HL-60 (cell line): Measurements from ENCODE around the gene FGG.

Source experiments
- DNase-seq, 2 experiments: peaks; one replicate each; pipeline ENCODE4 v3.0.0-alpha.2; 2010 to 2020; ENCODE audit warnings: low read depth in 1 of 2, low spot score in 1 of 2
- H3K27ac ChIP-seq: fragments of 250-450 bp; sonication (Bioruptor Pico); replicated peaks from 2 replicates; pipeline ENCODE4 v1.5.1; 2020; ENCODE audit warnings: mild to moderate bottlenecking, moderate library complexity
- H3K27me3 ChIP-seq: fragments of 250-450 bp; sonication (Bioruptor Pico); 2 replicates; pipeline ENCODE4 v1.5.1; 2021; ENCODE audit warnings: mild to moderate bottlenecking, moderate library complexity; ENCODE audit not compliant: insufficient read depth, poor library complexity, severe bottlenecking
- H3K4me3 ChIP-seq: replicated peaks from 2 replicates; pipeline ENCODE4 v1.5.1; 2011; ENCODE audit warnings: mild to moderate bottlenecking, control low read depth, low read length; ENCODE audit not compliant: insufficient read depth
- CTCF ChIP-seq: IDR thresholded peaks from one replicate; pipeline ENCODE4 v1.5.1; 2011; ENCODE audit warnings: low read length, control low read depth, inconsistent platforms; ENCODE audit not compliant: insufficient read depth
- GABPA ChIP-seq: IDR thresholded peaks from 2 replicates; pipeline ENCODE4 v1.6.1; 2012; ENCODE audit warnings: low read depth
- POLR2AphosphoS5 ChIP-seq: IDR thresholded peaks from 2 replicates; pipeline ENCODE4 v1.6.1; 2012; ENCODE audit warnings: low read depth
- REST ChIP-seq: IDR thresholded peaks from 2 replicates; pipeline ENCODE4 v1.6.1; 2012; ENCODE audit warnings: low read depth; ENCODE audit not compliant: insufficient replicate concordance
- SPI1 ChIP-seq: IDR thresholded peaks from 2 replicates; pipeline ENCODE4 v1.6.1; 2012; ENCODE audit warnings: low read depth, mild to moderate bottlenecking, borderline replicate concordance

FGG gene

DNA sequence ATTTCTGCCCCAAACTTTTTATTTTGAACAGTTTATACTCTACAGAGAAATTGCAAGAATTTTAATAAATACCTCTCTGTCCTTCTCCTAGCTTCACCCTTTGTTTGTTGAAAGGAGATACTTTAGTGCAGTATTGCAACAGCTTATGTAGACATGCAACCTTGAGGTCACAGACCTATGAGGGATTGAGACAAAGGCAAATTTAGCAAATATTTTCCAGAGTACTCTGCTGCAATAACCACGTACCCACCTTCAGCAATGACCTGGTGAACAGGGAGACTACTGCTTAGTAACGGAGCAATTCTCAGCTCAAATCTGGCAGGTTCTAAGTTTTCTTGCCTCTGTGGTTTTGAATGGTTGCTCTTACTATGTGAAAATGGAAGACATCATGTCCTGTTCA is 35.1 kb downstream of the FGG start:
- Histone ChIP-seq H3K4me3 (no peak overlapping the region), H3K27ac (no peak overlapping the region), H3K27me3 (no peaks in the 10 kb centered on the region)
- DNase-seq = no peak
- TF ChIP-seq SPI1 (no peak), CTCF (no peak), GABPA (no peak), POLR2AphosphoS5 (no peak), REST (no peak)

GRCh38 chr4:154574311-154574710 is 38.1 kb downstream of the FGG start:
- Histone ChIP-seq H3K27ac (no peak overlapping the region), H3K27me3 (no peaks in the 10 kb centered on the region), H3K4me3 (no peak overlapping the region)
- DNase-seq = no peak
- no peak for TF ChIP-seq CTCF
- TF ChIP-seq GABPA = no peak
- no peak for TF ChIP-seq POLR2AphosphoS5
- no peak for TF ChIP-seq SPI1

DNA sequence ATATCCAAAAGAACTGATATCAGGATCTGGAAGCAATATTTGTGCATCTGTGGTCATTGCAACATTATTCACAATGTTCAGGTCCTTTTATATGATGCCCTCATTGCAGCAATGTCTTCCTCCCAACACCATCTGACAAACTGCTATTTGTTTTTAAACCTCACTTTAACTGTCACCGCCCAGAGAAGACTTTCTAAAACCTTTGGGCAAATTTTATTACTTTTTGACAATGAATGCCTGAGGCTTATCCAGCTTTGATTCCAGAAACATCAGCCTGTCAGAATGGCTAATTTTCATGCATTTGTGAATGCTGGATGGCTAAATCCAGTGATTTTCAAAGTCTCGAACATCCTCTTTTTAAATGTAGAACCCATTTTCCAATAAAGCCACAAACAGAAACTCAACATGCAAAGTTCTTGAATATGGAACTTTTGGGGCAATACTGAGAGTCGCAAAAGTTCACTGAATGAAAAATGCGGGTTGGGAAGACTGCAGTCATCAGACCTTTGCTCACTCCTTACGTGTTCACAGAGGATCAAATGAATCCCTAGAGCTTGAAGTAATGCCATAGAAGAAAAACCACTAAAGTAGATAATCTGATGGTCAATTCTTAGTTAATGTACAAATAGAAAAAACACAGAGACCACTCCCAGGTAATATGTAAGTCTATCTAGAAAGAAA is 39.1 kb downstream of the FGG start:
- H3K4me3 ChIP-seq = no peak overlapping the region
- H3K27me3 ChIP-seq = no peaks in the 10 kb centered on the region
- no peak for DNase-seq
- no peak overlapping the region for H3K27ac ChIP-seq
- TF ChIP-seq POLR2AphosphoS5 (no peak), SPI1 (no peak), GABPA (no peak), CTCF (no peak), REST (no peak)

DNA sequence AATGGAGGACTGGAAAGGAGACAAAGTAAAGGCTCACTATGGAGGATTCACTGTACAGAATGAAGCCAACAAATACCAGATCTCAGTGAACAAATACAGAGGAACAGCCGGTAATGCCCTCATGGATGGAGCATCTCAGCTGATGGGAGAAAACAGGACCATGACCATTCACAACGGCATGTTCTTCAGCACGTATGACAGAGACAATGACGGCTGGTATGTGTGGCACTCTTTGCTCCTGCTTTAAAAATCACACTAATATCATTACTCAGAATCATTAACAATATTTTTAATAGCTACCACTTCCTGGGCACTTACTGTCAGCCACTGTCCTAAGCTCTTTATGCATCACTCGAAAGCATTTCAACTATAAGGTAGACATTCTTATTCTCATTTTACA is 42.9 kb downstream of the FGG start:
- H3K27ac ChIP-seq = no peak overlapping the region
- no peaks in the 10 kb centered on the region for H3K27me3 ChIP-seq
- H3K4me3 ChIP-seq = no peak overlapping the region
- TF ChIP-seq SPI1 (no peak), POLR2AphosphoS5 (no peak), REST (no peak)
- DNase-seq = no peak
